ENCODE data around the gene GET4. TPM values are rescaled to one million over a fixed set of nuclear protein-coding genes. Genes with fewer than 3 reads are reported as not detected.

GET4 gene
- total and polyA plus RNA-seq, 9 donors, result 26.6 to 50.2 (median 41.1) TPM

DNA sequence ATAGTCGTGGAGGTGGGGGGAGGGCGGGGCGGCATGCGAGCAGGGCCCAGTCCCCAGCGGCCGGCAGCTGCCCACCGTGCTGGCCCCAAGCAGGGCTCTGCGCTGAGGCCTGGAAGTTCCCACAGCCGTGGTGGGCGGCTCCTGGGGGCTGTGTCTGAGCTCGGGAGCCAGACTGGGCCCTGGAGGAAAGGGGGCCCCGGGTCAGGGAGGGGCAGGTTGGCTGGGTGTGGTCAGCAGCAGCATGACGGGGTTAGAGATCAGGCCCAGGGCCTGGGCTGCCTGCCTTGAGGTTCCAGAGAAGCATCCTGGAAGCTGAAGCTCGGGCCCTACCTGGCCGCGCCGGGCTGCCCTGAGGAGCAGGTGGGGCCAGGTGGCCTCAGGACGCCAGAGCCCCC, 22.1 kb downstream of the GET4 start:
- Histone ChIP-seq H3K27me3 (ENCODE audit: control insufficient read depth, insufficient read depth, low read length) (no peaks in the 10 kb centered on the region), H3K27ac (ENCODE audit: low read length) (no peak overlapping the region), H3K4me1 (ENCODE audit: control insufficient read depth, insufficient read depth, low read length) (peaks cover 21% of the 10 kb centered on the region), H3K36me3 (ENCODE audit: control insufficient read depth, insufficient read depth, low read length) (peaks cover 40% of the 10 kb centered on the region), H3K9me3 (replicated peaks; ENCODE audit: control insufficient read depth, low read depth, low read length) (no peaks in the 10 kb centered on the region), H3K4me3 (ENCODE audit: low read length) (no peak overlapping the region)
- 49% methylated on average over 12 of the region's 18 CpGs for WGBS (ENCODE audit: insufficient coverage)
- no peak for DNase-seq

DNA sequence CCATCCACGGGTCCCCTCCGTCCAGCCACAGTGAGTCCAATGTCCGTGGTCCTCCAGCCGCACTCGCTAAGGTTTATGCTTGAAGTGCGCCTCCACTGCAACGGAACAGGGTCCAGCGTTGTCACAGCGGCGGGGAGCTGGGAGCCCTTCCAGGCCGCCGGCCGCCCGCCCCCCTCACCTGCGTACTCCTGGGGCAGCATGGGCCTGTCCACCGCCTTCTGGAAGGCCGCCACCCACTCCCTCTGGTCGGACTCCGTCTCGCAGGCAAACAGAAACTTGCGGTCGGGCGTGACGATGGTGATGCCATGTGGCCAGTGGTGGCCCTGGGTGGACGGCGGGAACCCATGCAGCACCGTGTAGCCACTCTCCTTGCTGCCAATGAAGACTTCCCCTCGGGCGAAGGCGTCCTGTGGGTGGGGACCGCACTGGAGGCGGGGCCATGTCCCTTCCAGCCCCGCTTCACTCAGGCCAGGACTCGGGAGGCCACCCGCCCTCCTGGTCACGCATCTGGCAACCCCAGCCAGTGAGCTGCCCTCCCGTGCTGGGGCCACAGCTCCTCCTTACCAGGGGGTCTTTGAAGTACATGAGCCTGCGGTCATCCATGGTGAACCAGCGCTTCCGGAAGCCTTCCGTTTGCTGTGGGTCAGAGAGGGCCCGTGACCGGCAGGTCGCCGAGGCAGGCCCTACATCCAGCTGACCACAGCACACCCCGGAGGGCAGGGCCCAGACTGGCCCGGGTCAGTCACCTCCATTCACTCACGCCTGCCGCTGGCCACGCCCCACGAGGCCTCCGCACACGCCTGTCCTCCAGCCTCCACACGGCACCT, 22.7 kb downstream of the GET4 start:
- peaks cover 34% of the 10 kb centered on the region for H3K36me3 ChIP-seq (ENCODE audit: control insufficient read depth, insufficient read depth, low read length)
- H3K27ac ChIP-seq (ENCODE audit: low read length), result no peak overlapping the region
- DNase-seq, result no peak
- H3K9me3 ChIP-seq (replicated peaks; ENCODE audit: control insufficient read depth, low read depth, low read length), result no peaks in the 10 kb centered on the region
- WGBS (ENCODE audit: insufficient coverage), result 74% methylated on average over 50 of the region's 54 CpGs
- peaks cover under 1% of the 10 kb centered on the region for H3K27me3 ChIP-seq (ENCODE audit: control insufficient read depth, insufficient read depth, low read length)
- H3K4me1 ChIP-seq (ENCODE audit: control insufficient read depth, insufficient read depth, low read length), result peaks cover 24% of the 10 kb centered on the region
- H3K4me3 ChIP-seq (ENCODE audit: low read length), result no peak overlapping the region

DNA sequence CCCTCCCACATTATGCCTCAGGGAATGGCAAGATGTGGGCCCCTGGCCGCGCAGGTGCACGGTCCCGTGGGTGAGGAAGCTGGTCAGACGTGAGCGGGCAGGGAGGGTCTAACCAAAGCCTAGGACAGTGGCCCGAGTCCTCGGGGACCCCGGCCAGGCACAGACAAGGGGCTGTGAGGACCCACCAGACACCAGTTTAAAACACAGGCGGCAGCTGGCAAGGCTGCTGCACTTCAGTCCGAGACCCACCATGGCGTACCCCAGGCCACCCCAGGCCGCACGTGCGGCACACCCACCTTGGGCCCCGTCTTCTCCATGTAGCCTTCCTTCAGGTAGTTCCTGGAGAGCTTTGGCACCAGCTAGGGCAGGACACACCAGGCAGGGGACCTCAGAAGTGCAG, 23.5 kb downstream of the GET4 start:
- Histone ChIP-seq H3K36me3 (ENCODE audit: control insufficient read depth, insufficient read depth, low read length) (peaks cover 26% of the 10 kb centered on the region), H3K27ac (ENCODE audit: low read length) (no peak overlapping the region)
- 90% methylated on average over 13 of the region's 16 CpGs for WGBS (ENCODE audit: insufficient coverage)

GRCh38 chr7:900331-901040, 24.1 kb downstream of the GET4 start:
- H3K27me3 ChIP-seq (ENCODE audit: control insufficient read depth, insufficient read depth, low read length), result peaks cover 11% of the 10 kb centered on the region
- H3K4me1 ChIP-seq (ENCODE audit: control insufficient read depth, insufficient read depth, low read length), result peaks cover 24% of the 10 kb centered on the region
- no peaks in the 10 kb centered on the region for H3K9me3 ChIP-seq (replicated peaks; ENCODE audit: control insufficient read depth, low read depth, low read length)
- no peak overlapping the region for H3K4me3 ChIP-seq (ENCODE audit: low read length)
- peaks cover 20% of the 10 kb centered on the region for H3K36me3 ChIP-seq (ENCODE audit: control insufficient read depth, insufficient read depth, low read length)
- H3K27ac ChIP-seq (ENCODE audit: low read length), result no peak overlapping the region
- no peak for DNase-seq
- 75% methylated on average over 18 of the region's 26 CpGs for WGBS (ENCODE audit: insufficient coverage)

More for the DNA sequence above, 23.5 kb downstream of the GET4 start:
- no peak for DNase-seq
- Histone ChIP-seq H3K4me3 (ENCODE audit: low read length) (no peak overlapping the region), H3K4me1 (ENCODE audit: control insufficient read depth, insufficient read depth, low read length) (peaks cover 24% of the 10 kb centered on the region), H3K9me3 (replicated peaks; ENCODE audit: control insufficient read depth, low read depth, low read length) (no peaks in the 10 kb centered on the region), H3K27me3 (ENCODE audit: control insufficient read depth, insufficient read depth, low read length) (peaks cover 8% of the 10 kb centered on the region)

- peaks cover 15% of the 10 kb centered on the region for H3K36me3 ChIP-seq (ENCODE audit: control insufficient read depth, insufficient read depth, low read length)
- 75% methylated on average over 8 of the region's 8 CpGs for WGBS (ENCODE audit: insufficient coverage)
These were observed 24.7 kb downstream of the GET4 start for GRCh38 chr7:901041-901387.

GRCh38 chr7:901388-902154, 25.2 kb downstream of the GET4 start:
- DNase-seq, result peak; percentile 76
- peaks cover 24% of the 10 kb centered on the region for H3K4me1 ChIP-seq (ENCODE audit: control insufficient read depth, insufficient read depth, low read length)
- no peak overlapping the region for H3K27ac ChIP-seq (ENCODE audit: low read length)
- H3K9me3 ChIP-seq (replicated peaks; ENCODE audit: control insufficient read depth, low read depth, low read length), result no peaks in the 10 kb centered on the region
- peaks cover 11% of the 10 kb centered on the region for H3K27me3 ChIP-seq (ENCODE audit: control insufficient read depth, insufficient read depth, low read length)
- no peak overlapping the region for H3K4me3 ChIP-seq (ENCODE audit: low read length)
- peaks cover 13% of the 10 kb centered on the region for H3K36me3 ChIP-seq (ENCODE audit: control insufficient read depth, insufficient read depth, low read length)
- WGBS (ENCODE audit: insufficient coverage), result 14% methylated on average over 7 of the region's 24 CpGs

More at GRCh38 chr7:901041-901387, 24.7 kb downstream of the GET4 start:
- H3K27me3 ChIP-seq (ENCODE audit: control insufficient read depth, insufficient read depth, low read length), result peaks cover 11% of the 10 kb centered on the region
- no peak overlapping the region for H3K4me3 ChIP-seq (ENCODE audit: low read length)
- peaks cover 24% of the 10 kb centered on the region for H3K4me1 ChIP-seq (ENCODE audit: control insufficient read depth, insufficient read depth, low read length)
- no peak overlapping the region for H3K27ac ChIP-seq (ENCODE audit: low read length)
- H3K9me3 ChIP-seq (replicated peaks; ENCODE audit: control insufficient read depth, low read depth, low read length), result no peaks in the 10 kb centered on the region
- no peak for DNase-seq

GRCh38 chr7:902996-903395, 26.6 kb downstream of the GET4 start:
- no peak overlapping the region for H3K27ac ChIP-seq (ENCODE audit: low read length)
- no peak for DNase-seq
- no peaks in the 10 kb centered on the region for H3K9me3 ChIP-seq (replicated peaks; ENCODE audit: control insufficient read depth, low read depth, low read length)
- H3K36me3 ChIP-seq (ENCODE audit: control insufficient read depth, insufficient read depth, low read length), result peaks cover 6% of the 10 kb centered on the region
- peaks cover 19% of the 10 kb centered on the region for H3K4me1 ChIP-seq (ENCODE audit: control insufficient read depth, insufficient read depth, low read length)
- no peak overlapping the region for H3K4me3 ChIP-seq (ENCODE audit: low read length)
- WGBS (ENCODE audit: insufficient coverage), result 78% methylated on average over 18 of the region's 22 CpGs
- H3K27me3 ChIP-seq (ENCODE audit: control insufficient read depth, insufficient read depth, low read length), result peaks cover 21% of the 10 kb centered on the region

GRCh38 chr7:903921-904755, 27.8 kb downstream of the GET4 start:
- 80% methylated on average over 31 of the region's 37 CpGs for WGBS (ENCODE audit: insufficient coverage)
- DNase-seq, result no peak
- Histone ChIP-seq H3K27me3 (ENCODE audit: control insufficient read depth, insufficient read depth, low read length) (peaks cover 28% of the 10 kb centered on the region), H3K4me3 (ENCODE audit: low read length) (no peak overlapping the region), H3K27ac (ENCODE audit: low read length) (no peak overlapping the region), H3K9me3 (replicated peaks; ENCODE audit: control insufficient read depth, low read depth, low read length) (no peaks in the 10 kb centered on the region), H3K36me3 (ENCODE audit: control insufficient read depth, insufficient read depth, low read length) (no peaks in the 10 kb centered on the region), H3K4me1 (ENCODE audit: control insufficient read depth, insufficient read depth, low read length) (peaks cover 12% of the 10 kb centered on the region)

DNA sequence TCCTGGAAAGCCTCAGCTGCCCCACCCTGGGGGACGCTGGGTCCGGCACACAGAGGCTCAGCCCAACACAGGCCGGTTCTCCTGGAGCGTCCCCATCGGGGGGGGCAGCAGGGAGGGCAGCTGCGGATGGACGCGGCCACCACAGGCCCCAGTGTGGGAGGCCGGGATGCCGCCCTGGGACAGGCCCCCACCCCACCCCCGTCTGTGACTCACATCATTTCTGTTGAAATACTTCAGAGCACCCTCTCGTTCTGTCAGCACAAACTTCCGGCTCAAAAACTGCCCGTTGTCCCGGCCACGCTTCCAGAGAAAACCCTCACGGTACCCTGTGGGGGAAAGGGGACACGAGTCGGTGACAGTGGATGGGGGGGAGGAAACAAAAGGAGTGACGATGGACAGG, 28.5 kb downstream of the GET4 start:
- WGBS (ENCODE audit: insufficient coverage), result 49% methylated on average over 18 of the region's 20 CpGs
- no peaks in the 10 kb centered on the region for H3K9me3 ChIP-seq (replicated peaks; ENCODE audit: control insufficient read depth, low read depth, low read length)
- no peak for DNase-seq
- no peak overlapping the region for H3K27ac ChIP-seq (ENCODE audit: low read length)
- no peaks in the 10 kb centered on the region for H3K36me3 ChIP-seq (ENCODE audit: control insufficient read depth, insufficient read depth, low read length)
- no peak overlapping the region for H3K4me3 ChIP-seq (ENCODE audit: low read length)
- H3K27me3 ChIP-seq (ENCODE audit: control insufficient read depth, insufficient read depth, low read length), result peaks cover 35% of the 10 kb centered on the region
- peaks cover 17% of the 10 kb centered on the region for H3K4me1 ChIP-seq (ENCODE audit: control insufficient read depth, insufficient read depth, low read length)
